Astrocyte of the spinal cord (primary cell): ENCODE measurements around the gene ACOT8.
"Not testable (repeated sequence)": the region's sequence is repeated elsewhere in the genome, so short reads cannot be mapped to it uniquely, and the experiment has no call there.

Experiments
- DNase-seq: peaks from one replicate; pipeline ENCODE4 v3.0.0; 2011; ENCODE audit warnings: low read depth, low spot score
- H3K4me3 ChIP-seq: 2 replicates; pipeline ENCODE4 v1.5.1; 2011; ENCODE audit warnings: low read depth, mild to moderate bottlenecking, low read length, moderate library complexity
- CTCF ChIP-seq: IDR thresholded peaks from 2 replicates; pipeline ENCODE4 v1.5.1; 2012; ENCODE audit warnings: low read depth, mild to moderate bottlenecking, low read length, inconsistent platforms
- in situ Hi-C: cut with HindIII; loops from 2 replicates; pipeline ENCODE4 v1.10.0; 2017; ENCODE audit warnings: low sequenced_read_pairs

Gene ACOT8

GRCh38 chr20:45835329-45835765, 21.8 kb downstream of the ACOT8 start:
- no peak for TF ChIP-seq CTCF
- no peak overlapping the region for H3K4me3 ChIP-seq
- in situ Hi-C loops = no loop called here
- DNase-seq = no peak

- TF ChIP-seq CTCF = no peak
- H3K4me3 ChIP-seq = peak overlapping the region; percentile 67
- DNase-seq = no peak
- in situ Hi-C loops = no loop called here
These were observed 22.4 kb downstream of the ACOT8 start for GRCh38 chr20:45834797-45835161.

GRCh38 chr20:45833883-45834796, 23.1 kb downstream of the ACOT8 start:
- peak; percentile 70 for DNase-seq
- in situ Hi-C loops = no loop called here
- H3K4me3 ChIP-seq = peak overlapping the region; percentile 67
- no peak for TF ChIP-seq CTCF

- peak; percentile 92 for DNase-seq
- no peak for TF ChIP-seq CTCF
- peak within 1 kb of the TSS; percentile 67 for H3K4me3 ChIP-seq
- in situ Hi-C loops = no loop called here
These were observed 23.9 kb downstream of the ACOT8 start, which contains the start of gene SNX21 for GRCh38 chr20:45833030-45833882. Gene SNX21, plus strand, starts transcription at chr20:45833799. Its CDS starts 121 bp downstream, at chr20:45833920.

GRCh38 chr20:45832619-45833018, 24.6 kb downstream of the ACOT8 start:
- H3K4me3 ChIP-seq = no peak overlapping the region
- no peak for TF ChIP-seq CTCF
- in situ Hi-C loops = no loop called here
- DNase-seq = no peak

GRCh38 chr20:45829673-45830106, 27.5 kb downstream of the ACOT8 start:
- H3K4me3 ChIP-seq, in situ Hi-C loops, DNase-seq: not testable (repeated sequence)

- in situ Hi-C loops = no loop called here
- DNase-seq = no peak
- TF ChIP-seq CTCF = no peak
- H3K4me3 ChIP-seq = no peak overlapping the region
These were observed 28.6 kb downstream of the ACOT8 start for GRCh38 chr20:45828589-45828988.
